ENCODE measurements around the gene ZNFX1. TPM values are rescaled to one million over a fixed set of nuclear protein-coding genes. Genes with fewer than 3 reads are reported as not detected.

Gene ZNFX1
- total RNA-seq (10 to 100 TPM; 21.7 to 29.6 (median 24.6) TPM), polyA plus RNA-seq (10 to 100 TPM in 2 of 3 donors, 1 to 10 TPM in 1; 8.4 to 16.1 (median 15.3) TPM)
- long read RNA-seq, donor 1, partial matches to known transcripts, result 51 of 58 reads
- long read RNA-seq, donor 1, other reads (novel, unspliced or antisense), result 7 of 58 reads
- long read RNA-seq, donor 2, partial matches to known transcripts, result 64 of 74 reads
- long read RNA-seq, donor 2, other reads (novel, unspliced or antisense), result 9 of 74 reads

GRCh38 chr20:49278036-49278817 lies at the start of gene ZNFX1:
Gene ZNFX1, minus strand, starts transcription at chr20:49278057. Its CDS starts 2,218 bp downstream, at chr20:49275839.
- 0 to 1% (median 1%) methylated on average over 60 to 79 of the region's 80 CpGs for WGBS, 3 donors

GRCh38 chr20:49326026-49326425 lies 48.2 kb upstream of the ZNFX1 start:
- no peak overlapping the region for H3K4me3 ChIP-seq
- no peaks in the 10 kb centered on the region for H3K9me3 ChIP-seq
- H3K27ac ChIP-seq, result no peak overlapping the region
- DNase-seq, result no peak
- ATAC-seq, result peak in 1 of 4 donors; percentile 23
- no peak for TF ChIP-seq CTCF (IDR thresholded peaks at IDR 0.05)
- H3K4me1 ChIP-seq, result no peaks in the 10 kb centered on the region
- intact Hi-C loops (cut with DNase I), result no loop called here
- WGBS, 3 donors, result 14 to 18% (median 17%) methylated on average over 10 of the region's 10 CpGs
- H3K36me3 ChIP-seq (ENCODE audit: insufficient read depth in 1 of 2, low read depth in 1 of 2), result no peaks in the 10 kb centered on the region
- peaks cover 0 to 38% (median 0%) of the 10 kb centered on the region in 3 donors for H3K27me3 ChIP-seq (ENCODE audit: insufficient read depth in 3 of 3, low read length in 2 of 3)

More at GRCh38 chr20:49278036-49278817, at the start of gene ZNFX1:
- Histone ChIP-seq H3K27ac (peak within 1 kb of the TSS; percentile 92), H3K4me3 (peak within 1 kb of the TSS; percentile 84), H3K36me3 (ENCODE audit: insufficient read depth in 1 of 2, low read depth in 1 of 2) (peaks cover 27 to 66% of the 10 kb centered on the region in 2 donors), H3K9me3 (no peaks in the 10 kb centered on the region), H3K27me3 (ENCODE audit: insufficient read depth in 3 of 3, low read length in 2 of 3) (no peaks in the 10 kb centered on the region), H3K4me1 (peaks cover 52% of the 10 kb centered on the region)
- intact Hi-C loops (cut with DNase I), result no loop called here
- DNase-seq, result peak; percentile 99 to 100
- ATAC-seq, result peak; percentile 93 to 96 (median 96)
- no peak for TF ChIP-seq CTCF (IDR thresholded peaks at IDR 0.05)

GRCh38 chr20:49324306-49324705 lies 46.4 kb upstream of the ZNFX1 start:
- Histone ChIP-seq H3K9me3 (no peaks in the 10 kb centered on the region), H3K27ac (no peak overlapping the region), H3K27me3 (ENCODE audit: insufficient read depth in 3 of 3, low read length in 2 of 3) (peaks cover 0 to 53% (median 4%) of the 10 kb centered on the region in 3 donors), H3K4me1 (no peaks in the 10 kb centered on the region), H3K36me3 (ENCODE audit: insufficient read depth in 1 of 2, low read depth in 1 of 2) (no peaks in the 10 kb centered on the region), H3K4me3 (no peak overlapping the region)
- WGBS, 3 donors, result 89 to 93% (median 92%) methylated on average over 5 of the region's 5 CpGs
- no peak for TF ChIP-seq CTCF (IDR thresholded peaks at IDR 0.05)
- intact Hi-C loops (cut with DNase I), result no loop called here
- no peak for ATAC-seq
- DNase-seq, result no peak

GRCh38 chr20:49323622-49324238 lies 45.9 kb upstream of the ZNFX1 start:
- peak in 1 of 4 donors; percentile 30 for ATAC-seq
- no peak for TF ChIP-seq CTCF (IDR thresholded peaks at IDR 0.05)
- no peaks in the 10 kb centered on the region for H3K9me3 ChIP-seq
- intact Hi-C loops (cut with DNase I), result no loop called here
- no peaks in the 10 kb centered on the region for H3K36me3 ChIP-seq (ENCODE audit: insufficient read depth in 1 of 2, low read depth in 1 of 2)
- H3K27ac ChIP-seq, result no peak overlapping the region
- 64 to 76% (median 70%) methylated on average over 9 of the region's 9 CpGs for WGBS, 3 donors
- H3K4me3 ChIP-seq, result no peak overlapping the region
- no peaks in the 10 kb centered on the region for H3K4me1 ChIP-seq
- DNase-seq, result no peak
- H3K27me3 ChIP-seq (ENCODE audit: insufficient read depth in 3 of 3, low read length in 2 of 3), result peaks cover 0 to 59% (median 7%) of the 10 kb centered on the region in 3 donors
